Measurements from ENCODE around the gene RNASEL.

The RNASEL gene

DNA sequence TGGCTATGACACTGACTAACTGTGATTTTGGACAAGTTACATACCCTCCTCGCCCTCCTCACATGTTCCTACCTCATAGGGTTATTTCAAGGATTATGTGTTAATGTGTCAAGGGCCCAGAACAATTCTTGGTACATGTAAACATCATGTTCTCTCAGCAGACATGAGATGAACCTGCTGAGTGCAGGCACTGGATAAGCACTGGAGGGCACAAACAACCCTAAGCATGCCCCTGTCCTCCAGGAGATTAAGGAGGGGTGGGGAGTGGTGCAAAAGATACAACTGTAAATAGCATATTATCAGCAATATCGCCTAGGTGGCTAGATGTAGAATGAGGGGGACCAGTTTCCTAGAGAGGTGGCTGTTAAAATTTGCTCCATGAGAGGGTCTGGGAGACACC, 32.9 kb upstream of the RNASEL start:
- no peak for DNase-seq (ENCODE audit: low spot score)

- DNase-seq (ENCODE audit: low spot score), result no peak
These were observed 32.0 kb upstream of the RNASEL start for GRCh38 chr1:182620924-182621585.

GRCh38 chr1:182617734-182618351, 28.8 kb upstream of the RNASEL start:
- peak; percentile 53 for DNase-seq (ENCODE audit: low spot score)

DNA sequence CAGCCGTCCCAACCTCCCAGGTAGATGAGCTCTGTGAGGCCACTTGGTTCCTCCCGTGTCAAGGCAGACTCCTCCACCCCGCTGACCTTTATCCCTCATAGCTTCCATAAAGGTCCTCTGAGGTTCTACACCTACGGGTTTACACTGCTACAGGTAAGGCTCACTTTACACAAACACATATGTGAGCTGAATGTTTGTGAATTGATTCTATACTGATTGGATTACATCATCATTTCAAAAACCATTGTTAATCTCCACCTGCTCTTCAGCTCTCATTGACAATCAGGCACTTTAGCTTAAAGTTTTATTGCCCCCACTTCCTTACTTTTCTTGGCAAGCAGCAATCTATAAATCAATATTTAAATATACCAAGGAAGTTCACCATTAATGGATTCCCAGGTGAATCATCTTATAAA, 28.0 kb upstream of the RNASEL start:
- DNase-seq (ENCODE audit: low spot score), result peak; percentile 22

DNA sequence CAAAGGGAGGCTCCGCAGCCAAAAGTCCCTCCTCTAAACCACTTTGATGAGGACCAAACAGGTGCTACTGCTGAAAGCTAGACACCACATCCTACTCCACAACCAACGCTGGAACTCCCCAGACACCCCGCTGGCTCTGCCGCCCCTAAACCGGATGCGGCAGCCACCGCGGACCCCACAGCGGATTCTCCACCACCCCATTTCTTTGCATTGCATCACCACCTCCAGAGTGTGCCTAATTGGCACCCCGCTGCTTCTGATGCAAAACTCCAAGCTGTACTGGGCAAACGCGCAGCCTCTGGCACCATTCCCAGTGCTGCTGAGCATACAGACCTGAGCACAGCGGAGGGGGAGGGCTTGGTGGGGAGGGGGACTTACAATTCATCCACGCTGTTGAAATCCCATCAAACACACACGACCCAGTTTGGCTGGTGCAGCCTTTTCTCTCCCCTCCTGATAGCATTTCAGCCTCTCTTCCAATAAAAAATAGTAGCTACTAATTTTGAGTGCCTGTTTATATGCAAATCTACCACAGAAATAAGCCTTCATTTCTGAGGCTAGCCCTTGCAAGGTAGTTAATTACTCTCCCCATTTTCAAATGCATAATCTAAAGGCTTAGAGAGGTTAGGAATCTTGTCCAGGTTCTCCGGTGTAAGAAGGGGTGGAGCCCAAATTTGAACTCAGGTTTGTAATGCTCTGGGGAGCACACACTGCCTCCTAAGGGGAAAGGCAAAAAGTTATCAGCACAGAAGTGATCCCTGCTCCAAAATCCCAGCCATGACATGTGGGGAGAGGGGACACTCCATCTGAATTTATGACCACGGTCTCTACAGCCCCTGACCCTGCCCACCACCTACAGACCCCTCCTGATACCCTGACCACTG, 27.3 kb upstream of the RNASEL start:
- peak; percentile 90 for DNase-seq (ENCODE audit: low spot score)

GRCh38 chr1:182615468-182616129, 26.5 kb upstream of the RNASEL start:
- DNase-seq (ENCODE audit: low spot score), result peak; percentile 65

DNA sequence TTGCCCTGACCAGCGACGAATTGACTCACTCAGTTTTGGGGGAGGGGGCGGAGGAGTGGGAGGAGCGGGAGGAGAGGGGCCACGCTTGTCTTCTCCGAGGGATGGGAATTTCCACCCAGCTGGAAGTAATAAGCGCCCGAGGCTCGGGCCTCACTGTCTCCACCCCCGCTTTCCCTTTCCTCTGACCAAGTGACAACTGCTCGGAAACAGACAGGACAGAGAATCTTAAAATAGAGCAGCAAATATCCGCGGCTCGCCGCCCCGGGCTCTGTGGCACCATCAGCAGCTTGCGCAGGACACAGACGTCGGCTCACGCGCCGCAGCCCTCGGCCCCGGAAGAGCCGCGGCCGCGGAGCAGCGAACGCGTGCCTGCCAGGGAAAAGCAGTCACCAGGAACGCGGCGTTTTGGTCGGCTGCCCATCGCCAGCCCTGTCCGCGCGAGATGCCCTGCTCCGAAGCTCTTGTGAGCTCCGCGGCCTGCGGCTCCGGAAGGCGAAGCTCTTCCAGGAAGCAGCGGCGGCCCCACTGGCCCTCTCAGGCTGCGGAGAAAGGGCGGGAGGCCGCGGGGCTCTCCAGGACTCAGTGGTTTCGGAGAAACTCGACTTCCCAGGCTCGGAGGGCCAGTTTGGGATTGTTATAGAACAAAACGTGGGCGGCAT, 25.9 kb upstream of the RNASEL start:
- DNase-seq (ENCODE audit: low spot score), result peak; percentile 72

- DNase-seq (ENCODE audit: low spot score), result no peak
These were observed 22.7 kb upstream of the RNASEL start for GRCh38 chr1:182611787-182612186.

DNA sequence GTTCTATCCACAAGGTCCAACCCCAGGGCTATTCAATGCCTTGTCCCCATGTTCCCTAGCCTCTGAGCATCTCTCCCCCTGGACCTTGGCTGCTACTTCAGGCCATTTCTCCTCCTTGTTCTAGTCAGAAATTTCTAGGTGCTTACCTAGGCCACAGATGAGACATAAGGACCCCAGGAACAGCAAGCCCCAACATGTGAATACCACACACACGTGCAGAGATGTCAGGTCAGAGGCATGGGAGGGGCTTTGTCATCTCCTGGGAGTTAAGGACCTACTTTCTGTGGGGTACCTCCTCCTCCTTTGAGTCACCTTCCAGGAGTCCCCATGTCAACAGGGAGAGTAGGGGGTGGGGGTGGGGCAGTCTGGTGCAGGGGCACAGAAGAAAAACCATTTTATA, 22.3 kb upstream of the RNASEL start:
- DNase-seq (ENCODE audit: low spot score), result no peak

- no peak for DNase-seq (ENCODE audit: low spot score)
These were observed 21.6 kb upstream of the RNASEL start for GRCh38 chr1:182610606-182611194.

DNA sequence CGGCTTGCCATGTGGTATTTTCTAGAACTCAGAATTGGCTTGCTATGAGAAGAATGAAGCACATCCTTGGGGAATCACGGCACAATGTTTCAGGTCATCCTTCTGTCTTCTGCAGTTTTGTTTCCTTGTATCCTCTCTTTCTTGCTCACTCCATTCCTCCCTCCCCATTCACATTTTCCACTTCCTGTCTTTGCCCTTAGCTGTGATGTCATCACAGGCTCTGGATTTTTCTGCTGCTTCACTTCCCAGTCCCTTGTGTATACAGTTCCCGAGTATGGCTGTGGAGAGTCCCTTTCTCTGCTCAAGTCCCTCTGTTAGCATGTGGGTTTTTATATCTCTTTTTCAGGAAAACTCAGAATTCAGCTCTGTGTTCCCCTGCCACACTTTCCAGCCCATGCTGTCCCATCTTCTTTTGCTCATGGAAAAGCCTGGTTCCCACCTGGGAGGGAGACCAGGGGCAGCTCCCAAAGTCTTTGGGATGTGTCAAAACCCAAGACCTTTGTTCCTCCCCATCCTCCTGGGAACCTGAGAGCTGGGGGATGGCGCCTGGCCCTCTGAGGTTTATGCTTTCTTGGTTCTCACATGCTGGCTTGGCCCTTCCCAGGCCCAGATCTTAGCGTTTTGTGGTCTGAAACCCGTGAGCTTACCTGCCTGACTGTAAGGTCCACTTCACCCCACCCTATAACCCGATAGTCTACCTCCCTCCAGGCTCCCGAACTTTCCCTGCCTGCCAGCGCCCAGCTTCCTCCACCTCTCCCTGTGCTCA, 20.0 kb upstream of the RNASEL start:
- no peak for DNase-seq (ENCODE audit: low spot score)

DNA sequence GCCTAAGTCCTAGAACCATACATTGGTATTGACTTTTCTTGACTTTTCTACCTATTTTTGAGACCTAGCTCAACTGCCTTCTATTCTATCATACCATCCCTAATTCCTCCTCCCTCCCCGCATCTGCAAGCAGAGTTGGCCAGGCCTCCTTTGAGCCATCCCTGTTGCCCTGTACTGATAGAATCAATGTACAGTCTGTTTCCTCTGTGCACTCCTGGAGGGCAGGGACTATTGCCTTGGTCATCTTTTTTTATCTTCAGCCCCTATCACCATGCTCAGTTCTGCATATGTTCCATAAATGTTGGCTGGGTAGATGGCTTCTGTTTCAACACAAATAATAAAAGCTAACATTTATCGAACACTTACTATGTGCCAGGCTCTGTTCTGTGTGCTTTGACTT, 19.2 kb upstream of the RNASEL start:
- DNase-seq (ENCODE audit: low spot score), result no peak

DNA sequence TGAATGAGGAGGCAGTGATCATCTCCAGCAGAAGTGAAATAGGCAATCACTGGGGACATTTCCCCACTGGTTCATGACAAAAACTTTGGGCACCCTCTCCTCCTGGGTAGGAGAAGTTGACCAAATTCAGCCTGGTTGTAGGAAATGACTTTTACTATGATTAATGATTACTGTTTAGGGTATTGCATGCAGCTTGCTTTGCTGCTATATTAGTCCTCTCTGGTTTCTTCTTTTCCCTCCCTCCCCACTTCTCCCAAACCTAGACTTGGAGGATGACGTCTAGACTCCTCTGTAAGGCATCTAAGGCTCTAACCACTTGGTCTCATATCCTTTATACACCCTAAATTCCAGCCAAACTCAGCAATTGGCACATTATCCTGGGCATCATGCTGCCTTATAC, 18.5 kb upstream of the RNASEL start:
- DNase-seq (ENCODE audit: low spot score), result no peak

GRCh38 chr1:182604175-182605164, 15.4 kb upstream of the RNASEL start, which contains the start of gene RGS16:
Gene RGS16 (minus strand): TSS chr1:182604389. CDS start chr1:182604259, 130 bp downstream.
- DNase-seq (ENCODE audit: low spot score), result peak; percentile 86

DNA sequence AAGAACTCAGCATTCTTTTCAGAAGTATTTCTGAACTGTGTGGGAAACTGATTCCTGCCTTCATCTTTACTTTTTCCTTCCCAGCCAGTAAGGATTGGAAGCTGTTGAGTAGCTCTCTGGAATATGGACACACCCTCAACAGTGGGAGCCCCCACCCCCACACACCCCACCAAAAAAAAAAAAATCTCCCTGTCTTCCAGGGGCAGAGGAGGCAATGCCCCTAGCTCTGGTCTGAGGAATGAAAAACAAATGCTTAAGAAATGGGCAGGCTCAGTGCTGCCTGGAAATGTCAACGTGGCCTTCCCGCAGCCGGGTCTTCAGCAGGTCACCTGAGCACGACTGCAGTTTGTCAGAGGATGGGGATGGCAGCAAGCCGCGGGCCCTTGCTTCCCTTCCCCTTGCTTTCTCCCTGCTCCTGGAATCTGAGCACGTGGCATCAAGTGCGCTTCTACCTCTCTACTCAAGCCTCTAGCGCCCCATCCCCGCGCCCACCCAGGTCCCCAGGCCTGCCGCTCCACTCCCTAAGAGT, 14.7 kb upstream of the RNASEL start:
- peak; percentile 48 for DNase-seq (ENCODE audit: low spot score)

DNA sequence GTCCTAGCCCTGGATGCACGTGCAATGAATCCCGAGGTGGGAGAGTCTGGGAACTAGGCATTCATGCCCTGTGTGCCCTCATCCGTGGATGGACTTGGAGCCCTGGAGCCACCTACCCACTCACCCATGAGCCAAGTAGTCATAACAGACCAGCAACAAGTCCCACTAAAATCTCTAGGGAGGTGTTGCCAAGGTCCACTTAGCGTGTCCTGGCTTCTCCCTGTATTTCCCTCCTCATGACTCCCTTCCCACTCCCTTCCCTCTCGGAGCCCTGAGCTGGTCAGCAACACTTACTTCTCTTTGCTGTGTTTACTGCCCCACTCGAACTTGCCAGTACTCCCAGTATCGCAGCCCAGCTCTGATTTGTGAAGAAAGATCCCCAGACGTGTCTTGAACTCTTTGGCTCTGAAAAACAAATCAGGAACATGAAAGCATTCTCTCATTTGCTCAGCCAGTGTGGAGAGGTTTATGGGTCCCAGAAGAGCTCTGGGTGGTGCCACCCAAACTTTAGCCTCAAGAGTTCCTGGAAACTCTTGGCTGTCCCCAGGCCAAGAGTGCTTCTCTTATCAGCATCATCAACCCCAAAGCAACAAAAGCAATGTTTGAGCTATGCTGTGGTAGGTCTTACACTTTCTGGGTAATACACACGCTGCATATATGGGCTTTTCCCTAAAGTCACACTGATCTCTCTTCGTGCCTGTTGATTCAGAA, 14.0 kb upstream of the RNASEL start:
- DNase-seq (ENCODE audit: low spot score), result no peak

- DNase-seq (ENCODE audit: low spot score), result no peak
These were observed 12.9 kb upstream of the RNASEL start for GRCh38 chr1:182601913-182602312.

DNA sequence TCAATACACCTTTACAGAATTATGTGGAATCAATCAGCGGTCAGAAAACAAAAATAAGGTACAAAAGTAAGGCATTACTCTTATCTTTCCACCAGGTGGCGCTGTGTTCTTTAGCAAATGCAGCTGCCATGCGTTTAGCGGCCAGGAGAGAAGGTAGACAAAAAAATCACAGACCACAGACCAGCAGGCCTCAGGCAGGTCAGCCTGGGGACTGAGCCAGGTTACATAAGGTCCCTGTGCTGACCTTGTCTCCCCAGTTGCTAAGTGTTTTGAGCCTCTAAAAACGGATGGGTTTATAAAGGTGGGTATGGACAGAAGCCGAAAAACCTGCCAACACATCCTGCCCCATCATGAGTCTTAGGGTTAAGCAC, 12.3 kb upstream of the RNASEL start:
- peak; percentile 77 for DNase-seq (ENCODE audit: low spot score)
